Liver (tissue), 9 donors: ENCODE measurements around the gene ABCC1. TPM values are rescaled to one million over a fixed set of nuclear protein-coding genes. Genes with fewer than 3 reads are reported as not detected.

Source experiments
- DNase-seq: peaks from one replicate; pipeline ENCODE4 v3.0.0-alpha.2; 2017; ENCODE audit warnings: low spot score
- H3K27ac ChIP-seq, 2 donors: one replicate each; pipeline ENCODE4 v1.7.0; 2013; ENCODE audit warnings: inconsistent platforms in 2 of 2, low read length in 2 of 2, control low read depth in 1 of 2, low read depth in 1 of 2, mild to moderate bottlenecking in 1 of 2
- H3K27me3 ChIP-seq, 4 donors: one replicate each; pipeline versions ENCODE4 v1.6.1 to v1.7.0; 2013; ENCODE audit warnings: low read length in 3 of 4, inconsistent platforms in 1 of 4, mild to moderate bottlenecking in 1 of 4, moderate library complexity in 1 of 4; ENCODE audit not compliant: control insufficient read depth in 4 of 4, insufficient read depth in 4 of 4
- H3K36me3 ChIP-seq, 4 donors: one replicate each; pipeline versions ENCODE4 v1.6.1 to v1.7.0; 2013; ENCODE audit warnings: low read length in 3 of 4, mild to moderate bottlenecking in 3 of 4, low read depth in 1 of 4, moderate library complexity in 1 of 4; ENCODE audit not compliant: control insufficient read depth in 4 of 4, insufficient read depth in 3 of 4
- H3K4me1 ChIP-seq, 4 donors: one replicate each; pipeline versions ENCODE4 v1.6.1 to v1.7.0; 2013; ENCODE audit warnings: low read length in 3 of 4, mild to moderate bottlenecking in 3 of 4, moderate library complexity in 1 of 4; ENCODE audit not compliant: control insufficient read depth in 4 of 4, insufficient read depth in 4 of 4
- H3K4me3 ChIP-seq, 3 donors: one replicate each; pipeline versions ENCODE4 v1.6.1 to v1.7.0; 2013; ENCODE audit warnings: low read length in 3 of 3, control low read depth in 1 of 3, low read depth in 1 of 3, mild to moderate bottlenecking in 1 of 3
- H3K9ac ChIP-seq, 2 donors: one replicate each; pipeline ENCODE4 v1.7.0; 2013; ENCODE audit warnings: low read length in 2 of 2, mild to moderate bottlenecking in 2 of 2, moderate library complexity in 2 of 2, control low read depth in 1 of 2, low read depth in 1 of 2
- H3K9me3 ChIP-seq, 4 donors: one replicate each; pipeline versions ENCODE4 v1.6.1 to v1.7.0; 2013; ENCODE audit warnings: low read length in 3 of 4; ENCODE audit not compliant: control insufficient read depth in 4 of 4
- EGR1 ChIP-seq, 2 donors: IDR thresholded peaks; 2 replicates each; pipeline ENCODE4 v1.6.1; 2016 to 2018; ENCODE audit warnings: antibody characterized with exemption in 2 of 2, low read depth in 2 of 2
- FOXA1 ChIP-seq: IDR thresholded peaks from 2 replicates; pipeline ENCODE4 v1.6.1; 2016; ENCODE audit warnings: antibody characterized with exemption
- FOXA2 ChIP-seq: IDR thresholded peaks from 2 replicates; pipeline ENCODE4 v1.6.1; 2016; ENCODE audit warnings: antibody characterized with exemption
- GABPA ChIP-seq, 2 donors: IDR thresholded peaks in 1 of 2; conservative IDR thresholded peaks in 1 of 2; 2 replicates each; pipeline ENCODE4 v1.6.1; 2016; ENCODE audit warnings: antibody characterized with exemption in 2 of 2, mild to moderate bottlenecking in 1 of 2, moderate library complexity in 1 of 2
- HNF4A ChIP-seq, 2 donors: conservative IDR thresholded peaks; 2 replicates each; pipeline ENCODE4 v1.6.1; 2016; ENCODE audit warnings: antibody characterized with exemption in 2 of 2, mild to moderate bottlenecking in 2 of 2
- HNF4G ChIP-seq: IDR thresholded peaks from 2 replicates; pipeline ENCODE4 v1.6.1; 2016; ENCODE audit warnings: antibody characterized with exemption
- JUND ChIP-seq, 2 donors: IDR thresholded peaks; 2 replicates each; pipeline ENCODE4 v1.6.1; 2016; ENCODE audit warnings: antibody characterized with exemption in 2 of 2
- NR2F2 ChIP-seq: IDR thresholded peaks from 2 replicates; pipeline ENCODE4 v1.6.1; 2016; ENCODE audit warnings: antibody characterized with exemption
- RAD21 ChIP-seq, 2 donors: IDR thresholded peaks; 2 replicates each; pipeline ENCODE4 v1.6.1; 2016; ENCODE audit warnings: antibody characterized with exemption in 2 of 2, mild to moderate bottlenecking in 2 of 2
- RXRA ChIP-seq, 2 donors: IDR thresholded peaks; 2 replicates each; pipeline ENCODE4 v1.6.1; 2017 to 2018; ENCODE audit warnings: antibody characterized with exemption in 2 of 2, mild to moderate bottlenecking in 1 of 2
- SP1 ChIP-seq: IDR thresholded peaks from 2 replicates; pipeline ENCODE4 v1.6.1; 2018; ENCODE audit warnings: antibody characterized with exemption, mild to moderate bottlenecking
- TAF1 ChIP-seq: conservative IDR thresholded peaks from 2 replicates; pipeline ENCODE4 v1.6.1; 2016; ENCODE audit warnings: antibody characterized with exemption, mild to moderate bottlenecking
- YY1 ChIP-seq: IDR thresholded peaks from 2 replicates; pipeline ENCODE4 v1.6.1; 2016; ENCODE audit warnings: antibody characterized with exemption, mild to moderate bottlenecking
- WGBS: extraction: QIAGEN DNeasy Blood & Tissue Kit; methylation state at CpG from one replicate; pipeline ENCODE4 v1.1.7; 2013; 5-methylcytosine and 5-hydroxymethylcytosine counted together
- polyA plus RNA-seq, 2 donors: library from polyadenylated mRNA; stranded (reverse) in 1 of 2; unstranded in 1 of 2; fragments of 200-250 nt in 1 of 2; fragments of >200 nt in 1 of 2; fragmentation: Nextera tagmentation in 1 of 2; extraction: Ambion mirVana in 1 of 2; gene quantifications; one replicate each; pipeline versions ENCODE4 v1.2.1 to v1.2.3, GENCODE V29; 2013 to 2015
- total RNA-seq, 2 donors: library from RNA; depleted of rRNA; stranded (reverse); fragments of >200 nt; gene quantifications; one replicate each; pipeline ENCODE4 v1.2.3, GENCODE V29; 2014
- TF ChIP-seq, protein P1 (sequence below): IDR thresholded peaks from 2 replicates; pipeline ENCODE4 v1.6.1; 2016; ENCODE audit warnings: antibody characterized with exemption
- TF ChIP-seq, protein P2 (sequence below): IDR thresholded peaks from 2 replicates; pipeline ENCODE4 v1.6.1; 2016; ENCODE audit warnings: antibody characterized with exemption
- TF ChIP-seq, protein P3 (sequence below): fragments of 150-350 bp; IDR thresholded peaks from 2 replicates; pipeline ENCODE4 v1.5.1; 2017; ENCODE audit warnings: improper control_type of control experiment, low read depth, low read length; ENCODE audit not compliant: missing input control
- TF ChIP-seq, protein P4 (sequence below): IDR thresholded peaks from 2 replicates; pipeline ENCODE4 v1.6.1; 2016; ENCODE audit warnings: antibody characterized with exemption
- TF ChIP-seq, protein P5 (sequence below): IDR thresholded peaks from 2 replicates; pipeline ENCODE4 v1.6.1; 2016; ENCODE audit warnings: antibody characterized with exemption, mild to moderate bottlenecking
- donor health status: healthy.
- donor health status: healthy.
- donor health status: healthy.
- donor health status: healthy.
- donor health status: healthy.

ABCC1 gene
- total and polyA plus RNA-seq, 4 donors = 0.85 to 7.7 (median 4.2) TPM

DNA sequence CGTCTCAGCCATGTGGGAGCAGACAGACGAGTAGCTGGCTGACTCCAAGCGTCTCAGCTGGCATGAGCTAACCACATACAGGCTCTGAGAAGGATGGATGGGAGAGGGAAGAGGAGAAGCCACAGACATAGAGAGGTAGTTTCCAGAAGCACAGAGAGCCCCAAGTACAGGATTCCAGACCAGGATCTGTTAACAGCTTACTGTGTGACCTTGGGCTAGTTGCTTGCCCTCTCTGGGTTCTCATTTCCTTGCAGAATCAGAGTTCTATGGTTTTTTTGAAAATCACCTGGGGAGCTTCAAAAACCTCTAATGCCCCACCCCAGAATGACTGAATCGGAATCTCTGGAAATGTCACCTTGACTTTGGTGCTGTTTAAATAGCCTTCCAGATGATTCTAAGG lies 213.7 kb downstream of the ABCC1 start:
- Histone ChIP-seq H3K4me1 (no peaks in the 10 kb centered on the region), H3K9me3 (no peaks in the 10 kb centered on the region), H3K27me3 (no peaks in the 10 kb centered on the region), H3K36me3 (peaks cover 10 to 92% (median 67%) of the 10 kb centered on the region in 4 donors), H3K27ac (no peak overlapping the region), H3K4me3 (no peak overlapping the region), H3K9ac (no peak overlapping the region)
- TF ChIP-seq RAD21 (IDR thresholded peaks at IDR 0.05) = no peak
- no peak for TF ChIP-seq RXRA (IDR thresholded peaks at IDR 0.05)
- no peak for TF ChIP-seq TAF1
- TF ChIP-seq SP1 = no peak
- TF ChIP-seq, protein P1, sequence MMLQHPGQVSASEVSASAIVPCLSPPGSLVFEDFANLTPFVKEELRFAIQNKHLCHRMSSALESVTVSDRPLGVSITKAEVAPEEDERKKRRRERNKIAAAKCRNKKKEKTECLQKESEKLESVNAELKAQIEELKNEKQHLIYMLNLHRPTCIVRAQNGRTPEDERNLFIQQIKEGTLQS = no peak
- TF ChIP-seq, protein P2, sequence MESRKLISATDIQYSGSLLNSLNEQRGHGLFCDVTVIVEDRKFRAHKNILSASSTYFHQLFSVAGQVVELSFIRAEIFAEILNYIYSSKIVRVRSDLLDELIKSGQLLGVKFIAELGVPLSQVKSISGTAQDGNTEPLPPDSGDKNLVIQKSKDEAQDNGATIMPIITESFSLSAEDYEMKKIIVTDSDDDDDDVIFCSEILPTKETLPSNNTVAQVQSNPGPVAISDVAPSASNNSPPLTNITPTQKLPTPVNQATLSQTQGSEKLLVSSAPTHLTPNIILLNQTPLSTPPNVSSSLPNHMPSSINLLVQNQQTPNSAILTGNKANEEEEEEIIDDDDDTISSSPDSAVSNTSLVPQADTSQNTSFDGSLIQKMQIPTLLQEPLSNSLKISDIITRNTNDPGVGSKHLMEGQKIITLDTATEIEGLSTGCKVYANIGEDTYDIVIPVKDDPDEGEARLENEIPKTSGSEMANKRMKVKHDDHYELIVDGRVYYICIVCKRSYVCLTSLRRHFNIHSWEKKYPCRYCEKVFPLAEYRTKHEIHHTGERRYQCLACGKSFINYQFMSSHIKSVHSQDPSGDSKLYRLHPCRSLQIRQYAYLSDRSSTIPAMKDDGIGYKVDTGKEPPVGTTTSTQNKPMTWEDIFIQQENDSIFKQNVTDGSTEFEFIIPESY = no peak
- no peak for TF ChIP-seq FOXA1
- no peak for TF ChIP-seq HNF4G
- TF ChIP-seq, protein P3, sequence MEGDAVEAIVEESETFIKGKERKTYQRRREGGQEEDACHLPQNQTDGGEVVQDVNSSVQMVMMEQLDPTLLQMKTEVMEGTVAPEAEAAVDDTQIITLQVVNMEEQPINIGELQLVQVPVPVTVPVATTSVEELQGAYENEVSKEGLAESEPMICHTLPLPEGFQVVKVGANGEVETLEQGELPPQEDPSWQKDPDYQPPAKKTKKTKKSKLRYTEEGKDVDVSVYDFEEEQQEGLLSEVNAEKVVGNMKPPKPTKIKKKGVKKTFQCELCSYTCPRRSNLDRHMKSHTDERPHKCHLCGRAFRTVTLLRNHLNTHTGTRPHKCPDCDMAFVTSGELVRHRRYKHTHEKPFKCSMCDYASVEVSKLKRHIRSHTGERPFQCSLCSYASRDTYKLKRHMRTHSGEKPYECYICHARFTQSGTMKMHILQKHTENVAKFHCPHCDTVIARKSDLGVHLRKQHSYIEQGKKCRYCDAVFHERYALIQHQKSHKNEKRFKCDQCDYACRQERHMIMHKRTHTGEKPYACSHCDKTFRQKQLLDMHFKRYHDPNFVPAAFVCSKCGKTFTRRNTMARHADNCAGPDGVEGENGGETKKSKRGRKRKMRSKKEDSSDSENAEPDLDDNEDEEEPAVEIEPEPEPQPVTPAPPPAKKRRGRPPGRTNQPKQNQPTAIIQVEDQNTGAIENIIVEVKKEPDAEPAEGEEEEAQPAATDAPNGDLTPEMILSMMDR = no peak
- no peak for TF ChIP-seq GABPA (IDR thresholded peaks at IDR 0.05 in 1 of 2, conservative IDR thresholded peaks at IDR 0.05 in 1 of 2)
- no peak for TF ChIP-seq HNF4A (conservative IDR thresholded peaks at IDR 0.05)
- TF ChIP-seq, protein P4, sequence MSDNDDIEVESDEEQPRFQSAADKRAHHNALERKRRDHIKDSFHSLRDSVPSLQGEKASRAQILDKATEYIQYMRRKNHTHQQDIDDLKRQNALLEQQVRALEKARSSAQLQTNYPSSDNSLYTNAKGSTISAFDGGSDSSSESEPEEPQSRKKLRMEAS = no peak
- DNase-seq = no peak
- WGBS = 94% methylated on average over 4 of the region's 4 CpGs

DNA sequence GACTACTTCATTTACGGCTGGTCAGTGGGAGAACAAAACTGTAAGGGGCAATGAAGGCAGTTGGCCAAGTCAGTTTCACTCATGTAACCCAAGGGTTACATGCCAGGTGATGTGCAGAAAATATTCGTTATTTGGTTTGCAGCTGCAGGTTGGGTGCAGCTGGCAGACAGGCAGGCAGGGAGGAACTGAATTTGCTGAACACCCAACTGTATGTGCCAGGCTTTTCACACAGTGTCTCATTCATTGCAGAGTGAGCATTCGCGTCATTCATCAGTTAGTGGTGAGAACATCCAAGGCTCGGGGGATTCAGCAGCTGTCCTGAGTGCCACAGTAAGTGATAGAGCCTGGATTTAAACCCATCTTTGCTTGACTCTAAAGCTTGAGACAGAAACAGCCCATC lies 214.2 kb downstream of the ABCC1 start:
- H3K9me3 ChIP-seq = no peaks in the 10 kb centered on the region
- no peak overlapping the region for H3K9ac ChIP-seq
- no peaks in the 10 kb centered on the region for H3K27me3 ChIP-seq
- no peak overlapping the region for H3K4me3 ChIP-seq
- DNase-seq = no peak
- H3K4me1 ChIP-seq = no peaks in the 10 kb centered on the region
- H3K36me3 ChIP-seq = peaks cover 10 to 92% (median 65%) of the 10 kb centered on the region in 4 donors
- H3K27ac ChIP-seq = no peak overlapping the region
- WGBS = 86% methylated on average over 5 of the region's 5 CpGs
- TF ChIP-seq, protein P4 = no peak
- TF ChIP-seq HNF4G (no peak), GABPA (IDR thresholded peaks at IDR 0.05 in 1 of 2, conservative IDR thresholded peaks at IDR 0.05 in 1 of 2) (no peak), YY1 (no peak), NR2F2 (no peak), RAD21 (IDR thresholded peaks at IDR 0.05) (no peak), TAF1 (no peak), FOXA2 (no peak), EGR1 (IDR thresholded peaks at IDR 0.05; ENCODE audit: low read depth in 2 of 2) (no peak), JUND (IDR thresholded peaks at IDR 0.05) (no peak), SP1 (no peak), HNF4A (conservative IDR thresholded peaks at IDR 0.05) (no peak), RXRA (IDR thresholded peaks at IDR 0.05) (no peak), FOXA1 (no peak)
- TF ChIP-seq, protein P1 = no peak
- TF ChIP-seq, protein P5, sequence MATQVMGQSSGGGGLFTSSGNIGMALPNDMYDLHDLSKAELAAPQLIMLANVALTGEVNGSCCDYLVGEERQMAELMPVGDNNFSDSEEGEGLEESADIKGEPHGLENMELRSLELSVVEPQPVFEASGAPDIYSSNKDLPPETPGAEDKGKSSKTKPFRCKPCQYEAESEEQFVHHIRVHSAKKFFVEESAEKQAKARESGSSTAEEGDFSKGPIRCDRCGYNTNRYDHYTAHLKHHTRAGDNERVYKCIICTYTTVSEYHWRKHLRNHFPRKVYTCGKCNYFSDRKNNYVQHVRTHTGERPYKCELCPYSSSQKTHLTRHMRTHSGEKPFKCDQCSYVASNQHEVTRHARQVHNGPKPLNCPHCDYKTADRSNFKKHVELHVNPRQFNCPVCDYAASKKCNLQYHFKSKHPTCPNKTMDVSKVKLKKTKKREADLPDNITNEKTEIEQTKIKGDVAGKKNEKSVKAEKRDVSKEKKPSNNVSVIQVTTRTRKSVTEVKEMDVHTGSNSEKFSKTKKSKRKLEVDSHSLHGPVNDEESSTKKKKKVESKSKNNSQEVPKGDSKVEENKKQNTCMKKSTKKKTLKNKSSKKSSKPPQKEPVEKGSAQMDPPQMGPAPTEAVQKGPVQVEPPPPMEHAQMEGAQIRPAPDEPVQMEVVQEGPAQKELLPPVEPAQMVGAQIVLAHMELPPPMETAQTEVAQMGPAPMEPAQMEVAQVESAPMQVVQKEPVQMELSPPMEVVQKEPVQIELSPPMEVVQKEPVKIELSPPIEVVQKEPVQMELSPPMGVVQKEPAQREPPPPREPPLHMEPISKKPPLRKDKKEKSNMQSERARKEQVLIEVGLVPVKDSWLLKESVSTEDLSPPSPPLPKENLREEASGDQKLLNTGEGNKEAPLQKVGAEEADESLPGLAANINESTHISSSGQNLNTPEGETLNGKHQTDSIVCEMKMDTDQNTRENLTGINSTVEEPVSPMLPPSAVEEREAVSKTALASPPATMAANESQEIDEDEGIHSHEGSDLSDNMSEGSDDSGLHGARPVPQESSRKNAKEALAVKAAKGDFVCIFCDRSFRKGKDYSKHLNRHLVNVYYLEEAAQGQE = no peak
- TF ChIP-seq, protein P3 = no peak
- TF ChIP-seq, protein P2 = no peak
